ENCODE data around the gene PKP1.
A peak's percentile ranks its signal among the peaks of the same experiment; 100 is the strongest.

The PKP1 gene

DNA sequence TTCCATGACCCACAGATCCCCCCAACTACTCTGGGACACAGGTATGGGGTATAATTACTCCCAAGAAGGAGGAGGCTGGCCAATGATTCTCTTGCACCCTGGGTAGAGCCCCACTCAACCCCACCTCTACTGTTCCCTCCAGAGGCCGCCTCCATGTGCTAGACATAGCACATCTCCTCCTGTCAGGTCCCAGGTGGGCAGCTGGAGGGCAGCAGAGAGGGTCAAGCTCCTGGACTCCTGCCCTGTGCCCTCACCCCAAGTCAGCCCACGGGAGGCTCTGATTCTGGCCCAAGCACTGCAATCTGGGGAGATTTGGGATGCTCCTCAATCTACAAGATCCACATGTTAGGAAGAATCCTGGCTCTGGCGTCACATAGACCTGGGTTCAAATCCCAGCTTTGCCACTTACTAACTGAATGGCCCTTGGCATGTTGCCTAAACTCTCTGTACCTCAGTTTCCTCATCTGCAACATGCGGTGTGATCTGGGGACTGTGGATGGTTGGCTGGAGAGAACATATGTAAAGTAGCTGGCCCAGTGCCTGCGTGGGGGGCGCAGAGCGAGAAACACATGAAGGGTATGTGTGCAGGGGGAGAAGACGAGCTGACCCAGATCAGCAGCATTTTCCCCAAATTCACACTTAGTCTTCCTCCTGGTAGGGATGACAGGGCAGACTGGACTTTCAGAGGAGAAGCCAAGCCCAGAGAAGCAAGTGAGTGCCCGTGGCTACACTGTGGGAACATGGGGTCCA is 71.0 kb downstream of the PKP1 start:
- no peak for DNase-seq (ENCODE audit: low spot score)

DNA sequence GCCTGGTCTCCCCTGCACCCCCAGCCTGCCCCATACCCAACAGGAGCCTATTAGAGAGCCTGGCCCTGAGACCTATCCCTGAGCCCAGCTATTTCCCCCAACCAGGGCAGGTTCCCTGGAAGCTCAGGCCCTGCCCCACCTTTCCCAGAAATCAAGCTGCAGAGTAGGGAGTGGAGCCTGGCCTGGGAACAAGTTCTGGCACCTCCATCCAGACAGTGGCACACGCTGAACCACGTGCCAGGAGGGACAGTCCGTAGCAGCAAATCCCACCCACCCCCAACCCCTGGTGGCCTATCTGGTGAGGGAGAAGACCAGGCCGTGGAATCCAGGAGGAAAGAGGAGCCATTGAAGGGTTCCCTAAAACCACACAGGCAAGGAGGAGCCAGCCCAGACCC is 71.6 kb downstream of the PKP1 start:
- DNase-seq (ENCODE audit: low spot score), result no peak

DNA sequence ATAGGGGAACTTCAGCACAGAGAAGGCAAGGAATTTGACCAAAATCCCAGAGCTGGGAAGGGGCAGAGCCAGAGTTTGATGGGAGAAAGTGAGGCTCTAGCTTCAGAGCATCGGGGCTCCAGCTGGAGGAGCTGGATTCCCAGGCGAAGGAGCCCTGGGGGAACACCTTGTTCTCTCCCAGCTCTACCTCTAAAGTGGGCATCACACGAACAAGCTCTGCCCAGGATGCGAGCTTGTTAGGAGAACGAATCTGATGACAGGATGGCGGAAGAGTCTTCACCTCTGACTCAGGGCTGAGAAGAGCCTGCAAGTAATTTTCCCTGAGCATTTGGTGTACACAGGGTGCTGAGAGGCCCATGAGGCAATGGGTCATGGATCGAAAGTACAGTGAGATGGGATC is 72.2 kb downstream of the PKP1 start:
- DNase-seq (ENCODE audit: low spot score), result no peak

DNA sequence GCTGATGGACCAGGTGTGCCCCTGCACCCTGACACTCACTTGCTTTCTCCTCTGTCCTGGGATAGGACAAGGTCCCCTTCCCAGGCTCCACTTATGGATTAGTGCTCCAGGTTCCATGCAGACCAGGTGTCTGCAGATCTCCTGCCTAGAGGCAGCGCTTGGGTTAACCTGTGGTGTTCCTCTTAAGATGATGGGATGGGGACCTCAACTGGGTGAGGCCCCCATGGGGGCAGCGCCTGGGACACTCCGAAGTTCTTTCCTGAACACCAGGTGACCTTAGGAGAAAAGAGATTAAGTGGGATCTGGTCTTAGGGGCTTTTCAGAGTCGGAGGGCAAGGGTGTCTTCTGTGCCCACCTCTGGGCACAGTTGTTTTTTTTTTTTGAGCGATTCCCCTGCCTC is 72.9 kb downstream of the PKP1 start:
- DNase-seq (ENCODE audit: low spot score), result no peak

DNA sequence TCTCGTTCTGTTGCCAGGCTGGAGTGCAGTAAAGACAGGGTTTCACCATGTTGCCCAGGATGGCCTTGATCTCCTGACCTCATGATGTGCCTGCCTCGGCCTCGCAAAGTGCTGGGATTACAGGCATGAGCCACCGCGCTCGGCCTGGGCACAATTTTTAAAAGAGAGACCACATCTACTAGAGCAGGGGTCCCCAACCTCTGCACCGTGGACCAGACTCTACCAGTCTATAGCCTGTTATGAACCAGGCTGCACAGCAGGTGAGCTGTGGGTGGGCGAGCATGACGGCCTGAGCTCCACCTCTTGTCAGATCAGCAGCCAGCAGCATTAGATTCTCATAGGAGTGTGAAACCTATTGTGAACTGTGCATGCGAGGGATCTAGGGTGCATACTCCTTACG is 73.4 kb downstream of the PKP1 start:
- no peak for DNase-seq (ENCODE audit: low spot score)

DNA sequence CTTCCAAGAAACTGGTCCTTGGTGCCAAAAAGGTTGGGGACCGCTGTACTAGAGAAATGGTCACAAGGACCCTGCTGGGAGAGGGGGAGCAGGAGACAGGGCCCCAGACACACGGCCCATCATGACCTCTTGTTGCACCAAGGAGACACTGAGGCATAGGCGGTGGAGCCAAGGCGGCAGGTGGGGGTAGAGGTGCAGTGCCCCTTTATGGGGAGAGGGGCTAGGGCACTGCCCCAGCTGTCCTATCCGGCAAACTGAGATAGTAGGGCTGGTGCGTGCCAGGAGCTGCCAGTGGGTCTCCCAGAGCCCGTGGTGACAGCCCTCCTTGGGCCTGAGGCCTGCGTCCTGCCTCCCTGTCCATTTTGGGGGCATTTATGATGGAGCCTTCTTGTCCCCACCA is 73.9 kb downstream of the PKP1 start:
- no peak for DNase-seq (ENCODE audit: low spot score)

DNA sequence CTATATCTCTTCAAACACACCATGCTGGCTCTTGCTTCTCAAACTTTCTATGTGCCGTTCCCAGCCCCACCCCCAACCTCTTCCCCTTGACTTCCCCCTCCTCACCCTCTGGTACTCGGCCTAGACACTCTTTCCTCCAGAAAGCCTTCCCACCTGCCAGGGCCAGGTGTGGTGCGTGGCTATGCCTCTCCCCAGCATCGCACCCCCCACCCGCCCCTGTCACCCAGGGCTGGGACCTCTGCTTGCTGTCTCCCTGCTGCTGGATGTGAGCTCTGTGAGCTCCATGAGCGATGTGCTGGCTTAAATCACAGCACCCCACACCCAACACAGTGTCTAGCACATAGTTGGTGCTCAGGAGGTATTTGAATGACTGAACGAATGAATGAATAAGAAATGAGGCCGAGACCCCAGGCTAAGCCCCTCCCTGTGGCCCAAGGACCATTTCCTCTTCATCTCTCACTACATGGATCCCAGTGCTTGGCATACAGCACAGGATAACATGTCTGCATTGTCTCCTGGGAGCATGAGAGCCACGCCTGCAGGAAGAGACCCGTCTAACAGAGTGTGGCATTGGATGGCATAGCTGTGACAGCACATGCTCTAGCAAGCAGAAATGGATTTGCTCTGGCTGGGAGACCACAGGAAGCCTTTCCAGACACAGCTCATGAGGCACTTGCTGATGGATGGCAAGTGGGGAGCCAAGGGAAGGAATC is 74.5 kb downstream of the PKP1 start:
- no peak for DNase-seq (ENCODE audit: low spot score)

DNA sequence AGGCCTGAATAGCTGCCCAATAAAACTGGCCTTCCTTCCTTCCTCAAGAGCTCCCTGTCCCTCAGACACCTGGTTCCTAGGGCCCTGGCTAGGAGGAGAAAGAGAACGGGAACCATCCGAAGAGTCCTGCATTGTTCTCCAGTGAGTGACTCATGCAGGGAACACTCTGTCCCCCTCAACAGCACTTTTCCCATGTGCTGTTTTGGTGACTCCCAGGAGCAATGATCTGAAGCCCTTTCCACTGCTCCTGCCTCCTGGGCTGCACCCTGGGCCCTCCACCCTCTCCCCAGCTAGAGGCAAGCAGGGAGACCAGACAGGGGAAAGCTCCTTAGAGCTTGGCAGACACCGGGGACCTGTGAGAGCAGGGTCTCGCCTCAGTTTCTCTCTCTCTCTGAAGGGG is 75.3 kb downstream of the PKP1 start:
- no peak for DNase-seq (ENCODE audit: low spot score)

DNA sequence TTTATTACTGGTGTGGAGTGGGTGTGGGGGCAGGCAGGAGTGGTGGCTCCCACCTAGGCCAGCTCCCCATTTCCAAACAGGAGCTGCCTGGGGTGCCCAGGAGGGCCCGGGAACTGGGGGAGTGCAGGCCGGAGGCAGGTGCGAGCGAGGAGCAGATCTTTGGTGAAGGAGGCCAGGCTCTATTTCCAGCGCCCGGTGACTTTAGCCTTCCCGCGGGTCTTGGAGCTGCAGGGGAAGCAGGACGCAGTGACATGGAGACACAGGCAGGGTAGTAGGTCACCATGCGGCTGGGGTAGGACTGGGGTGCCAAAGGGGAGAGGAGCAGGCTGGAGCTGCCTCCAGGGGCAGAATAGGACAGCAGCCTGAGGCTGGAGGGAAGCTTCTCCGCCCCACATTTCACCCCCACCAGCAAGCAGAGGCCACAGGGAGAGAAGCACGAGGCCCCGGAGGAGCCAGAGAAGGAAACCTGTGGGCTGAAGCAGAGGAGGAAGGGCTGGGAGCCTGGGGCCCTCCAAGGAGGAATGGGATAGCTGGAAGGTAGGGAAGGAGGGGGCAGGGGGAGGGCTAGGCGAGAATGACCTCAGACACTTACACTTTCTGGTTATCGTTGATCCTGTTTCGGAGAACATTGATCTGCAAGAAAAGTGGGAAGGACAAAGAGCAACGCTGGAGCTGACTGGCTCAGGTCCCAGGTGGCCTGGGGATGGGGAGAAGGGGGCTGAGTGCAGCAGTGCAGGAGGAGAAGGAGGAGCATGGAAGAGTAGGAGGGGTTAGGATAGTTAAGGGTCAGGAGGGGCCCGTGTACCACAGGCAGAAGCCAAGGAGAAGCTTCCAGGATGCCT is 75.9 kb downstream of the PKP1 start:
- no peak for DNase-seq (ENCODE audit: low spot score)

DNA sequence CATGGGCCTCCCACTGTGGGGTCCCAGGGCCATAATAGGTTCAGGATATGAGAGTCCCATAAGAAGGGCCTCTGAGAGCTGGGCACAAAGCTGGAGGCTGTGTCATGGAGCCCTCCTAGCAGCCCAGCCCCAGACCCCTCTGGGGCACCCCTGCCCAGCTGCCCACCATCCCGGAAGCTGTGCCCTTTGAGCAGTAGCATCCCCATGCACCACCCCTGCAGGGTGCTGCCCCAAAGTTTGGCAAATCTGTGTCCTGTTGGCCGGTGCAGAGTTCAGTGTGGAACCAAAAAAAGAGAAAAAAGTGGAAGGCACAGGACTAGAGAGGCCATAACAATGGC is 76.5 kb downstream of the PKP1 start:
- no peak for DNase-seq (ENCODE audit: low spot score)

DNA sequence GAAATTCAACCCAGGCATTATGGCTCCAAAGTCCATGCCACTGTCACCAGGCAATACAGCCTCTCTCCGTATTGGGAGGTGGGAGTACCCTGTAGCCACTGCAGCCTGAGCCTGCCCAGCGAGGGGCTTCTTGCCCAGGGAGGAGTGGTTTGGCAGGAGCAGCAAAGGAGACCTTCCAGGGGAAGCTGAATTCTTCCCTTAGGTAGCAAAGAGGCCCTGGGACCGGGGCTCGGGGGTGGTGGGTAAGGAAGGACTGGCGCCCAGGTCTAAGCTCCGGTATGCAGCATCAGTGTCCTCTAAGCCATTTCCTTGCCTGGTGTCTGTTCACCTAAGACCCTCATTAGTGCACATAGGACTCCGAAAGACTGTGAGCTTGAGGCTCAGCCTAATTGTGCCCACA is 77.2 kb downstream of the PKP1 start:
- DNase-seq (ENCODE audit: low spot score), result no peak

DNA sequence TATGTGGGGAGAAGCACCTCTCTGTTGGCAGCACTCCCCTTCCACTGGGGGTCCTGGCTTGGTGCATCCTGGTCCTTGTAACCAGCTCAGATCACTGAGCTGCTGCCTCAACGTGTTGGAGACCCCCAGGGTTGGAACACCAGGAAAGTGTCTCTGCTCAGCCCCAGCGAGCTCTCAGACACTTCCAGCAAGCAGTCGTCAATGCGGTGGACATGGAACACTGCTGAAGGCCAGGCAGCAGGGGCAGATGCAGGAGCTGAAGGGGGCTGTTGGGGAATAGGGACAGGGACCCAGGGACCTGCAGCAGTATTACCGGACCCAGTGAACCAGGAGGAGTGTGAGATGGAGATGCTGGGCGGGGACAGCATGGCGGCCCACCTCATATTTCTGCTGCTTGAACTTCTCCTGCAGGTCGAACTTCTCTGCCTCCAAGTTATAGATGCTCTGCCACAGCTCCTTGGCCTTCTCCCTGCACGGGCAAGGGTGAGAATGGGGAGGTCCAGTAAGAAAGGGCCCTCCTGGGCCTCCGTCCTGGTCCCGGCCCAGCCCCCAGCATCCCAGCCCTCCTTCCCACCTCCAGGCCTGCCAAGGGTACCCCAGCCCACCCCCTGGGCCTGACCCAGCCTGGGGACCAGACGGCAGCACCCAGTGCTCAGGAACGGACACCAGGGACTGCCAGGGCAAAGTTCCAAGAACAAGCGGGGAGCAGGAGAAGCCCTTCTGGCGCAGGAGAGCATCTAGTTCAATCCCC is 77.8 kb downstream of the PKP1 start:
- DNase-seq (ENCODE audit: low spot score), result no peak

DNA sequence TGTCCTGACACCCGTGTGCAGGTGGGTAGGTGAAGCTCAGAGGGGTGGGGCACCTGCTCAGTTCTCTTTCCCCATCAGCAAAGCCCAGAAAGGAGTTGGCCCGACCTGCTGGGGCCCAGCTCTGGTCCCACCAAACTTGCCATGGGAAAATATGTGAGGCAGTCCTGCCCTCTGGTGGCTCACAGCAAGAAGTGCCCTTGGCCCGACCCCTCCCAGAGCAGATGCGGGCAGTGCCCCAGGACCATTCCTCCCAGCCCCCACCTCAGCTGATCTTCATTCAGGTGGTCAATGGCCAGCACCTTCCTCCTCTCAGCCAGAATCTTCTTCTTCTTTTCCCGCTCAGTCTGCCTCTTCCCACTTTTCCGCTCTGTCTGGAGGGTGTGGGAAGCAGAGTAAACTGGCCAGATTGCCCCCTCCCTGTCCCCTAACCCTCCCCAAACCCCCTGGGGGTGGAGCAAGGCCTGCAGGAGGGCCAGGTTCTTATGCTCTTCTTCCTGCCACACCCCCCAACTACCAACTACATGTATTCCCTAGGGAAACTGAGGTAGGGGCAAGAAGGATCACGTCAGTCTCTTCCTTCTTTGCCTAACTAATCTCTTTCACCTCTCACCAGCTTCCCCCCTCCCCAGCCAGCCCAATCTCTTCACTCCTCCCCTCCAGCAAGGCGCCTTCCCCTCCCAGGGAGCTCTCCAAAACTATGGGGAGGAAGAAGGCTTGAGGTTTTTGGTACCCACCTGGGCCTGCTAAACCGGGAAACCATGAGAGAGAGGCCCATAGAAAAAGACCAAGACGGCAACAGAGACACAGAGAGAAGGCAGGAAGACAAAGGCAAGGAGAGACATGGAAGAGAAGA is 78.6 kb downstream of the PKP1 start:
- peak; percentile 38 for DNase-seq (ENCODE audit: low spot score)

DNA sequence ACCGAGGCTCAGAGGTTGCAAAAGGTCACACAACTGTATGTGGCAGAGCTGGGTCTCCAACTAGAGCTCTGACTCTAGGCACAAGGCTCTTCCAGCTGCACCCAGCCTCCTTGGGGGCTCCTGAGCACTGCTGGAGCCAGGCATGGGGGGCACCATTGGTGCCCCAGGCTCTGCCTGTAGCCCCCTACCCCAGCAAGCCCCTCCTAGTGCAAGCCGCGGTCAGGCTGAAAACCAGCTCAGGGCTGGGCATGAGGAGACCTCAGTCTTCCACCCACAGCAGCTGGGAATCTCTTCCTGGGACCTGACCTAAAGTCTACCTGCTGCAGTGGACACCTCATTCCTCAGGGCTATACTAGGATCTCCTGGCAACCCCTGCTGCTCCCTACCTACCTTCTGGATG is 79.6 kb downstream of the PKP1 start:
- no peak for DNase-seq (ENCODE audit: low spot score)

DNA sequence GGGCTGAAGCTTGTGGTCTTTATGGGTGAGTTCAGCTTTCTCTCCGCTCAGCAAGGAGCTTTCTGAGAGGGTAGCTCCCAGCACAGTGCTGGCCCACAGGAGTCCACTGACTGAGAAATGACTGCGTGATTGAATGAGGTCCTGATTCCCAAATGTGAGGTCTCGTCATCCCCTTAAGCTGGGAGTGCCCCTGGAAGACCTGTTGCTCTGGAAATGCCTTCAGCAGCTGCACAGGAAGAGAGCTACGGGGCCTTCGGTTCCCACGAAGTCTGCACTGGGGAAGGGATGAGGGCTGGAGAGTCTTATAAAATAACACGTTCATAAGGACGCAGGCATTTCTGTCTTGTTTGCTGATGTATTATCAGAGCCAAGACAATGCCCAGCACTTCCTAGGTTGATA is 80.2 kb downstream of the PKP1 start:
- DNase-seq (ENCODE audit: low spot score), result no peak

DNA sequence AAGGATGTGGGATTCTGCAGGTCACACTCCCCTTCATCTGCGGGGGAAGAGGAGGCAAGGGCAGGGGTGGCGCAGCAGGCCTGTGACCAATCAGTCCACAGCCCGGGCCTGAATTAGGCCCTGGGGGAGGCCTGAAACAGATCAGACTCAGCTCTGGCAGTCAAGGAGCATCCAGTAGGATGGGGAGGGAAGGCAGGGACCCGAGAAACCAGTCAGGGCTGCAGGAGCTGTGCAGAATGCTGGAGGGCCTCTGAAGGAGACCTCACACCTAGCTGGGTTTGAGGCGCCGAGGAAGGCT is 81.5 kb downstream of the PKP1 start:
- DNase-seq (ENCODE audit: low spot score), result no peak

DNA sequence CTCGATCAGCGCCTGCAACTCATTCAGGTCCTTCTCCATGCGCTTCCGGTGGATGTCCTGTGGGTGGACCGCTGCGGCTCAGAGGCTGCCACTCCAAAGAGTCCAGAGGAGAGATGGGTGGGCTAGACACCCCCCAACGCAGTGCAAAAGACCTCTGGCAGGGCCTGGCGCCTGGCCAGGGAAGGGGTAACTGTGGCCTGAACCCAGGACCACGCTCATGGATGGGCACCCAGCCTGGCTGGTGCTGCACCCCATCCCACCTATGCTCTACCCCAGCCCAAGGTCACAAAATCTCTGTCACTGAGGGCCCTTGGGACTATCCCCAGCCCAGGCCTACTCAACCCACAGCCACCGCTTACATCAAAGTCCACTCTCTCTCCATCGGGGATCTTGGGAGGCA is 81.9 kb downstream of the PKP1 start:
- no peak for DNase-seq (ENCODE audit: low spot score)

DNA sequence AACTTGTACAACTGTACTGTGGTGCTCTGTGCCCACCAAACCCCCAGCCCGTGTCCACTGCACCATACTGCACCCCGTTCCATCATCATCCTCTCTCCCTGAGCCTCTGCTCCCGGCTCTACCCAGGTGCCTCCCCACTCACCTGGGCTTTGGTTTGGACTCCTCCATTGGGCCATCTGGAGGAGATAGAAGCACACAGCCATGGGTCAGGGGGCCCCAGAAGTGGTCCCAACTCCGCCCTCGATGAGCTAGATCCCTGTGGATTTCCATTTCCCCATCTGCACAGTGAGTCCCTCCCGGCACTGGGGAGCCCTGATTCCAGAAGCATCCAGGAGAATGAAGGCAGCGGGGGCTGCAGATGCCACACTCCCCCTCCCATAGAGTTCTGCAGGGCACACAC is 83.4 kb downstream of the PKP1 start:
- DNase-seq (ENCODE audit: low spot score), result no peak

DNA sequence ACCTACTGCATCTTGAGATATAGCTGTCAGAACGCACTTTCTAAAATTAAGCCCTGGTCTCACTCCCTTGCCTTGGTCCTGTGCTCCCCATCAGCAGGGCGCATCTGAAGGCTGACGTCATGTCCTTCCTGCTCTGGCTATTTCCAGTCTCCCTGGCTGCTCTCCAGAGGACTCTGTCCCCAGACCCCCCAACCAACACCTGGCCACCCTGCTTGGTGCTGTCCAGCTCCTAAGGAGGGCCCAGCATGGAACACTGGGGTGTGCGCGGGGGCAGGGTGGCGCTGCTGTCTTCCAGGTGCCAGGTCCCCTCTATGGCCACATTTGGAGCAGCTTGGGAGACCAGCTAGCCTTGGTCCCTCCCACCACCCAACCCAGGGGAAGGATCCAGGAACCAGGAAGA is 85.9 kb downstream of the PKP1 start:
- peak; percentile 34 for DNase-seq (ENCODE audit: low spot score)

DNA sequence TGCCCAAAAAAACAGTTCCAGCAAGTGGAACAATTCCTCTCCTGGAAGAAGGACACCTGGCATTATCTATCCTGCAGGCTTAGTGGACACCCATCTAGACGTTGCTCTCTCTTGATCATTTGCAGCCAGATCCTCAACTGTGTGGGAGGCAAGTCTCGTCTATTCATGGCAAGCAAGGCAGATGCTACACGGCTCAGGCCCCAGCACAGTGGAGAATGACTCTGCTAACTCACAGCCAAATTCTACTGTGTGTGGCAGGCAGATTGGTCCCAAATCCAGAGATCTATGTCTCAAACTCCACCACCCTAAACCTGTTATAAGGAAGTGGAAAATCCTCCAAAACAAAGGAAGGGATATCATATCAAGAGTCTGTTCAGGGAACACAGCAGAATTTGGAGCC is 87.2 kb downstream of the PKP1 start:
- DNase-seq (ENCODE audit: low spot score), result no peak

DNA sequence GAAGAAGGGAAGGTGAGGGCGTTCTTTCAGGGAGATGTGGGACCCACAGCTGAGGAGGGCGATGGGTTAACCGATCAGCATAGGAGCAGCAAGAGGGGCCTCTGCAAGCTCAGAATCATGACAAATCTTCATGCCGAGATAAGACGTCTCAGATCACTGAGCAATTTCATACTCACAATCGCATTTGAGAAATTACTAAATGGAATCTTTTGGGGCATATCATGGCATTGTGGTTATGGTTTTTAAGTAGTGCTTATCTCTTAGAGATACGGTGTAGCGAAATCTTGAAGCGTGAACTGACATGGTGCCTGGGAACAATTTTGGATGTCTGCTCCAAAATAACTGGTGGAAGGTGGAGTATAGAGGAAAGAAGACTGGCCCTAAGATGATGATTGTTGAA is 88.0 kb downstream of the PKP1 start:
- DNase-seq (ENCODE audit: low spot score), result no peak

DNA sequence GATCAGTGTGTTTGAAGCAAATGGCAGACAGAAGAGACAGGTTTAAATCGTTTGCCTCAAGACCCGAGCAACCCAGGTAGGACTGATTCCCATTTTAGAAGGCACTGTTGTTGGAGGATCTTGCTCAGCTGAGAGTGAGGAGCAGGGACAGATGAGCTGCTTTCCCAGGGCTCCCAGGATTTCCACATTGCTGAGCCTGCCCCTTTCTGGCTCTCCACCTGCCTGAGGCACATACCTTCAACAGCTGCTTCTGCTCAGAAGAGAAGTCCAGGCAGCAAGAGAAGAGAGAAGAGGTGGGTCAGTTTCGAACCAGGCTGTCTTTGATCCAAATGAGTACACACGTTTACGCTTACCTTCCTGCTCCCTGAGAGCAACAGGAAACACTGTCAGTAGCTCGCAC is 88.5 kb downstream of the PKP1 start:
- DNase-seq (ENCODE audit: low spot score), result no peak

All from kidney capillary endothelial cell (primary cell).